Vagina (tissue), 2 donors: ENCODE measurements around the gene IRX4. TPM values are rescaled to one million over a fixed set of nuclear protein-coding genes. Genes with fewer than 3 reads are reported as not detected.
A peak's percentile ranks its signal among the peaks of the same experiment; 100 is the strongest.

ENCODE experiments used
- DNase-seq, 2 donors: peaks; one replicate each; pipeline ENCODE4 v3.0.0-alpha.2; 2017; ENCODE audit errors: extremely low spot score in 2 of 2
- H3K27ac ChIP-seq: fragments of 200-600 bp; sonication (generic); one replicate; pipeline ENCODE4 v1.5.1; 2019
- H3K27me3 ChIP-seq: fragments of 200-600 bp; sonication (generic); one replicate; pipeline ENCODE4 v1.5.1; 2019
- H3K36me3 ChIP-seq, 2 donors: fragments of 200-600 bp; sonication (generic); one replicate each; pipeline ENCODE4 v1.5.1; 2017 to 2019
- H3K4me1 ChIP-seq: fragments of 200-600 bp; sonication (generic); one replicate; pipeline ENCODE4 v1.5.1; 2019
- H3K4me3 ChIP-seq, 2 donors: fragments of 200-600 bp; sonication (generic); 1 replicate in 1 of 2; 2 replicates in 1 of 2; pipeline ENCODE4 v1.5.1; 2016 to 2019
- H3K9me3 ChIP-seq: fragments of 200-600 bp; sonication (generic); one replicate; pipeline ENCODE4 v1.5.1; 2019
- POLR2A ChIP-seq, 2 donors: fragments of 450-650 bp; IDR thresholded peaks; one replicate each; pipeline ENCODE4 v1.6.1; 2017; ENCODE audit warnings: antibody characterized with exemption in 2 of 2, mild to moderate bottlenecking in 2 of 2, moderate library complexity in 2 of 2
- POLR2AphosphoS5 ChIP-seq, 2 donors: sonication (generic); formaldehyde crosslinking; IDR thresholded peaks; one replicate each; pipeline ENCODE4 v1.9.0; 2017; ENCODE audit warnings: antibody characterized with exemption in 2 of 2, mild to moderate bottlenecking in 2 of 2, low read depth in 1 of 2; ENCODE audit not compliant: insufficient read depth in 1 of 2
- intact Hi-C: fragments of 100-400 bp; cut with DNase I; formaldehyde crosslinking; loops from one replicate; pipeline ENCODE4 v1.15.1; 2023
- total RNA-seq: library from RNA; depleted of rRNA; stranded (reverse); fragments of >200 nt; gene quantifications from one replicate; pipeline ENCODE4 v1.2.3, GENCODE V29; 2016
- TF ChIP-seq, protein P1 (sequence below), 3 experiments: fragments of 450-650 bp in 2 of 3; fragments of 200-600 bp in 1 of 3; sonication (generic) in 1 of 3; IDR thresholded peaks; one replicate each; pipeline ENCODE4 v1.5.1; 2017 to 2019; ENCODE audit warnings: antibody characterized with exemption in 3 of 3, mild to moderate bottlenecking in 2 of 3, moderate library complexity in 2 of 3

Gene IRX4
- total RNA-seq: 26.8 TPM

GRCh38 chr5:1882337-1883119 is at the start of gene IRX4:
IRX4 (minus strand) TSS chr5:1882925; CDS start chr5:1882647, 278 bp downstream.
- peaks cover 9% of the 10 kb centered on the region for H3K27me3 ChIP-seq
- H3K36me3 ChIP-seq: no peaks in the 10 kb centered on the region
- H3K9me3 ChIP-seq: no peaks in the 10 kb centered on the region
- peak within 1 kb of the TSS; percentile 42 to 50 for H3K4me3 ChIP-seq
- H3K4me1 ChIP-seq: peaks cover 30% of the 10 kb centered on the region
- TF ChIP-seq POLR2A (IDR thresholded peaks at IDR 0.05) (no peak), POLR2AphosphoS5 (IDR thresholded peaks at IDR 0.05; ENCODE audit: insufficient read depth in 1 of 2, low read depth in 1 of 2) (peak in 1 of 2 donors; percentile 21)
- DNase-seq: no peak
- intact Hi-C loops: no loop called here
- H3K27ac ChIP-seq: peak within 1 kb of the TSS; percentile 66

GRCh38 chr5:1931604-1932231 is 49.0 kb upstream of the IRX4 start:
- no peaks in the 10 kb centered on the region for H3K36me3 ChIP-seq
- H3K27me3 ChIP-seq: no peaks in the 10 kb centered on the region
- peak overlapping the region; percentile 90 for H3K27ac ChIP-seq
- intact Hi-C loops: no loop called here
- no peaks in the 10 kb centered on the region for H3K9me3 ChIP-seq
- peak overlapping the region; percentile 58 to 59 for H3K4me3 ChIP-seq
- no peak for DNase-seq
- TF ChIP-seq POLR2A (IDR thresholded peaks at IDR 0.05) (no peak), POLR2AphosphoS5 (IDR thresholded peaks at IDR 0.05; ENCODE audit: insufficient read depth in 1 of 2, low read depth in 1 of 2) (peak in 1 of 2 donors; percentile 74)
- TF ChIP-seq, protein P1, sequence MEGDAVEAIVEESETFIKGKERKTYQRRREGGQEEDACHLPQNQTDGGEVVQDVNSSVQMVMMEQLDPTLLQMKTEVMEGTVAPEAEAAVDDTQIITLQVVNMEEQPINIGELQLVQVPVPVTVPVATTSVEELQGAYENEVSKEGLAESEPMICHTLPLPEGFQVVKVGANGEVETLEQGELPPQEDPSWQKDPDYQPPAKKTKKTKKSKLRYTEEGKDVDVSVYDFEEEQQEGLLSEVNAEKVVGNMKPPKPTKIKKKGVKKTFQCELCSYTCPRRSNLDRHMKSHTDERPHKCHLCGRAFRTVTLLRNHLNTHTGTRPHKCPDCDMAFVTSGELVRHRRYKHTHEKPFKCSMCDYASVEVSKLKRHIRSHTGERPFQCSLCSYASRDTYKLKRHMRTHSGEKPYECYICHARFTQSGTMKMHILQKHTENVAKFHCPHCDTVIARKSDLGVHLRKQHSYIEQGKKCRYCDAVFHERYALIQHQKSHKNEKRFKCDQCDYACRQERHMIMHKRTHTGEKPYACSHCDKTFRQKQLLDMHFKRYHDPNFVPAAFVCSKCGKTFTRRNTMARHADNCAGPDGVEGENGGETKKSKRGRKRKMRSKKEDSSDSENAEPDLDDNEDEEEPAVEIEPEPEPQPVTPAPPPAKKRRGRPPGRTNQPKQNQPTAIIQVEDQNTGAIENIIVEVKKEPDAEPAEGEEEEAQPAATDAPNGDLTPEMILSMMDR (IDR thresholded peaks at IDR 0.05): no peak
- peaks cover 15% of the 10 kb centered on the region for H3K4me1 ChIP-seq

DNA sequence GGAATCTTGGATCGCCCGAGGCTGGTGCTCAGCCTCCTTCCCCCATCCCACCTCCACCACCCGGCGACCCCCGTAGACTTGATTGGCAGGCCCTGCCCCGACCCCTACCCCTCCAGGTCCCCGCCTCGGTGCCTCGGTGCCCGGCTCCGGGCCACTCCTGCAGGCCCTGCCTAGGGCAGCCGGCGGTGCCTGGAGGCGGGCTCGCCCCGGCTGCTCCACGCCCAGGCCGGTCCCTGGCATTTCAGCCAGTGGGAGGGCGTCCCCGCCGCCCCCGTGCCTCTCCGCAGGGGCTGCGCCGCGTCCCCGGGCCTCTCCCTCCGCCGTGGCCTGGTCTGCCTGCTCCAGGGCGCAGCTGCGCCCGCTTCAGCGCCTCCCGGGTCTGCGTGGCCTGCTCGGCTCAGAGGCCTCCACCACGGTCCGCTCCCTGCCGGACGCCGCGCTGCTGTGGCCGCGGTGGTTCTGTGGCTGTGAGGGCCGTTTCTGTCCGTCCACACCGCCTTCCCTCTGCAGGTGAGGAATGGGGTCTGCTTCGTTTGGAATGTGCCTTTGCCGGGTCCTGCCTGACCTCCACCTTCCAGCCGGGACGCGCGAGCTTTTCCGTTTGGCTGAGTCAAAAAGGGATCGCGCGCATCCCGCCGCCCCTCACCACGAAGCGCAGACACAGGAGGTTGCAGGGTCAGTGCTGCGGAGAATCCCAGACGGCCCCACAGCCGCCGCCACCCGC is 48.3 kb upstream of the IRX4 start:
- peak overlapping the region; percentile 58 to 59 for H3K4me3 ChIP-seq
- DNase-seq: no peak
- TF ChIP-seq POLR2A (IDR thresholded peaks at IDR 0.05): no peak
- TF ChIP-seq, protein P1 (IDR thresholded peaks at IDR 0.05): no peak
- TF ChIP-seq POLR2AphosphoS5 (IDR thresholded peaks at IDR 0.05; ENCODE audit: insufficient read depth in 1 of 2, low read depth in 1 of 2): no peak
- H3K27ac ChIP-seq: peak overlapping the region; percentile 90
- intact Hi-C loops: no loop called here
- H3K36me3 ChIP-seq: no peaks in the 10 kb centered on the region
- no peaks in the 10 kb centered on the region for H3K27me3 ChIP-seq
- no peaks in the 10 kb centered on the region for H3K9me3 ChIP-seq
- H3K4me1 ChIP-seq: peaks cover 15% of the 10 kb centered on the region

DNA sequence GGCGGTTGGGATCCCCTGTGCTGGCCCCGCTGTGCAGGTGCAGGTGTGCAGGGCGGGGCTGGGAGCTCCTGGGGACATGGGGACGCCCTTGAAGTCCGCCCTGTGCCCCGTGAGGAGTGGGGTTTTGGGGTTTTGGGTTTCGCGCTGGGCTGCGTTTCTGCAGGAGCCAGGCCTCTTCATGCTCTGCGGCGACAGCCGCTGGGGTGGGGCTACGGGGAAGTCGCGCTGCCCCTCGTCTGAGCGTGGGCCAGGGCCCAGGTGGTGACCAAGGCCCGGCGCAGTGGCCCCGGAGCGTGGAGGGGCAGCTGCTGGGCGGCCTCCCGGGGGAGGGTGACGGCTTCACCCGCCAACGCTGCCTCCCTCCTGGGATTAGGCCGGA is 47.8 kb upstream of the IRX4 start:
- Histone ChIP-seq H3K4me1 (peaks cover 15% of the 10 kb centered on the region), H3K4me3 (peak overlapping the region; percentile 58 to 59), H3K27ac (peak overlapping the region; percentile 90), H3K9me3 (no peaks in the 10 kb centered on the region), H3K27me3 (no peaks in the 10 kb centered on the region), H3K36me3 (no peaks in the 10 kb centered on the region)
- intact Hi-C loops: no loop called here
- no peak for DNase-seq
- no peak for TF ChIP-seq POLR2A (IDR thresholded peaks at IDR 0.05)
- TF ChIP-seq, protein P1 (IDR thresholded peaks at IDR 0.05): no peak
- TF ChIP-seq POLR2AphosphoS5 (IDR thresholded peaks at IDR 0.05; ENCODE audit: insufficient read depth in 1 of 2, low read depth in 1 of 2): no peak
